GM19193 (cell line): ENCODE data around the gene STK17B.

ENCODE experiments used
- POLR2A ChIP-seq: IDR thresholded peaks from 4 replicates; pipeline ENCODE4 v1.6.1; 2011; ENCODE audit not compliant: insufficient read depth, insufficient read length; ENCODE audit errors: extremely low read depth

Gene STK17B

GRCh38 chr2:196171248-196171871, at the start of gene STK17B:
Gene STK17B (minus strand): TSS chr2:196171578. CDS start chr2:196163383, 8,195 bp downstream.
- peak; percentile 98 for TF ChIP-seq POLR2A

- no peak for TF ChIP-seq POLR2A
These were observed 49.3 kb upstream of the STK17B start for GRCh38 chr2:196220671-196221070.

GRCh38 chr2:196219671-196220070, 48.3 kb upstream of the STK17B start:
- TF ChIP-seq POLR2A, result no peak

- TF ChIP-seq POLR2A, result no peak
These were observed 46.7 kb upstream of the STK17B start for GRCh38 chr2:196218106-196218505.

GRCh38 chr2:196217116-196217515, 45.7 kb upstream of the STK17B start:
- TF ChIP-seq POLR2A, result no peak

GRCh38 chr2:196215376-196215775, 44.0 kb upstream of the STK17B start:
- no peak for TF ChIP-seq POLR2A

- no peak for TF ChIP-seq POLR2A
These were observed 42.8 kb upstream of the STK17B start for GRCh38 chr2:196214156-196214555.

- TF ChIP-seq POLR2A, result no peak
These were observed 42.0 kb upstream of the STK17B start for GRCh38 chr2:196213252-196213980.

GRCh38 chr2:196208915-196209314, 37.5 kb upstream of the STK17B start:
- no peak for TF ChIP-seq POLR2A

- TF ChIP-seq POLR2A, result no peak
These were observed 35.4 kb upstream of the STK17B start for GRCh38 chr2:196206804-196207203.

- TF ChIP-seq POLR2A, result no peak
These were observed 34.6 kb upstream of the STK17B start for GRCh38 chr2:196205881-196206435.

- TF ChIP-seq POLR2A, result no peak
These were observed 33.8 kb upstream of the STK17B start for GRCh38 chr2:196205011-196205766.

GRCh38 chr2:196201229-196202009, 30.0 kb upstream of the STK17B start:
- TF ChIP-seq POLR2A, result no peak

- TF ChIP-seq POLR2A, result no peak
These were observed 29.2 kb upstream of the STK17B start for GRCh38 chr2:196200557-196200956.
